Measurements from ENCODE around the gene H2AZ1.

The H2AZ1 gene

DNA sequence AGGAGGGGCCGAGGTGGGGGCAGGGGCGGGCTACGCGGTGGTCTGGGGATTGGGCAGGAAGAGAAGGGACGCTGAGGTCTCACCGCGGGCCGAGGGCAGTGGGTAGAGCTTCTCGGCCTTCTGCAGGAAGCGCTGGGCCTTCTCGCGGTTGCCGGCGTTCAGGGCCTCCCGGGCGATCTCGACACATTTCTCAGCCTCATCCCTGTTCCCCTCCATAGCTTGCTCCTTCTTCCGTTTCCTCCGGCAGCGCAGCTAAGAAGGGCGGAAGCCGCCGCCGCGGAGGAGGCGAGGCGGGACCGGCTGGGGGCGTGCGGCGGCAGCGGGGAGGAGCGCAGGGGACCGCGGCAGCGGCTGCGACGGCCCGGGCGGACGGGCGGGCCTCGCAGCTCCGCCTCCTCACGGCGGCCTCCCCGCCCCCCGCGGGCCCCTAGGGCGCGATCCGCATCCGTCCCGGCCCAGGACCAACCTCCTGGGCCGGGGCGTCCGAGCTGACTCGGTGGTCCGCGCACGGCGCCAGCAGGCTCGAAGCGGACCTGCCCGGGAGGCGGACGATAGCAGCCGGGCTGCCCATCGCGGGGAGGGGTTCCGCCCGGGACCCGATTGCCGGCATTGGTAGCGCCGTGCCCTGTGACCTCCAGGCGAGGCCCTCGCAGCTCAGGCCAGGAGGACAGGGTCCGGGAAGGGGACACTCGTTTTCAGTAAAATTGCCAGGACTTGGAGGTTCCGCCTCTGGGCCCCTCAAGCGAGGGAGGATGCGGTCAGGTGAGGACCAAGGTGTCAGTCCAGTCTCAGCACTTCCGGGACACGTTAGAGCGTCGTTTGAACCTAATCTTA, 3.5 kb downstream of the H2AZ1 start, which contains the start of gene DNAJB14:
DNAJB14 (minus strand) TSS at position 263 of the 834 bp plus-strand sequence; CDS start at position 216, 47 bp downstream.
- in situ Hi-C loops (cut with HindIII; ENCODE audit: low sequenced_read_pairs), result no loop called here

DNA sequence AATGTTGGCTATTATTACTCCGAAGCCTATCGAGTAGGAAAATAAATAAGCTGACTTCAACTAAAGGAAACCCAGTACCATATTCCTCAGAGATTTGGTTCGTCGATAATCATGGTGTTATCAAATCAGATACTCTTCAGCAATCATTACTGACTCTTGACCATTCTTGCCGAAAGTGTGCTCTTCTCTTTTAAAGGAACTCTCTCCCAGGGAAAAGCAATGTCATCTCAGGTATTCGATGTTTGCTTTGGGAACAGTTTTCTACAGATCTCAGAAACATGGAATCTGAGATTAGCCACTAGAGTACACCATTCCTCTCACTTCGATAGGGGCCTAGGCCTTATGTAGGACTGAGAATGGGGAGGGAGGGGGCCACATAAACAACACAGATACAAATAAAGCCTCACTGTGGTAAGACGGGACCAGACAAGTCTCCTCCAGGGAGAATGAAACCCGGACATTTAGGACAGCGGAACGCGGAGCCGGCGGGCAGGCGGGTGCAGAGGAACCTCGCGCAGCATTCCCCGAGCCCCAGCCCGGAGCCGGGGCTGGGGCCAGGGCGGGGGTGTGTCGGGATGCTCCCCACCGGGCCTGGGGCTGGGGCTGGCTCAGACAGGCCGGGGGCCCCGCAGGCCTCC, 4.2 kb downstream of the H2AZ1 start:
- in situ Hi-C loops (cut with HindIII; ENCODE audit: low sequenced_read_pairs), result no loop called here

DNA sequence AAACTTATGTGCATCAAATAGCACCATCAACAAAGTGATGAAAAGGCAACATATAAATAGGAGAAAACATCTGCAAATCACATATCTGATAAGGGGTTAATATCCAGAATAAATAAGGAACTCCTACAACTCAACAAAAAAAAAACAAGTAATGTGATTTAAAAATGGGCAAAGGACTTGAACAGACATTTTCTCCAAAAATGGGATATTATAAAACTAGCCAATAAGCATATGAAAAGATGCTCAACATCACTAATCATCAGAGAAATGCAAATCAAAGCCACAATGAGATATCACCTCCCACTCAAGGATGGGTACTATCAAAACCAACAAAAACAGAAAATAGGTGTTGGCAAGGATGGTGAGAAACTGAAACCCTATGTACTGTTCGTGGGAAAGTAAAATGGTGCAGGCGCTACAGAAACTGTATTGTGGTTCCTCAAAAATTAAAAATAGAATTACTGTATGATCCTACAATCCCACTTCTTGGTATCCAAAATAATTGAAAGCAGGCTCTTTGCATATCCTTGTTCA, 6.1 kb downstream of the H2AZ1 start:
- in situ Hi-C loops (cut with HindIII; ENCODE audit: low sequenced_read_pairs), result no loop called here

DNA sequence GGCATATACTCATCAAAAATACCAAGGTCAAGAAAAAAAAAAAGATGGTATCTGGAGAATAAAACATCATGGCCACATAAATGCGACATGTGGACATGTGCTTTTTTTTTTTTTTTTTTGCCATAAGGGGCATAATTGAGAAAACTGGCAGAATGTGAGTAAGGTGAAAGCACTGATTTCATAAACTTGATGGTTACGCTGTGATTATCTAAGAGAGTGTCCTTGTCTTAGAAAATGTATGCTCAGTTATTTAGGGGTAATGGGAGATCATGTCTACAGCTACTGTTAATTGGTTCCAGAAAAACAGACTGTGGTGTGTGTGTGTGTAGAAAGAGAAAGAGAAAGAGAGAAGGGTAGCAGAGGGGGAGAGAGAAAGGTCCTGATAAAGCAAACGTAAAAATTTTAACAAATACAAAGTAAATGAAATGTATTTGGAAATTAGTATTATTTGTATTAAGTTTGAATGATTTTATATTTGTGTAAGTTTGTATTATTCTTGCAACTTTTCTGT, 11.8 kb downstream of the H2AZ1 start:
- in situ Hi-C loops (cut with HindIII; ENCODE audit: low sequenced_read_pairs), result no loop called here

- in situ Hi-C loops (cut with HindIII; ENCODE audit: low sequenced_read_pairs), result no loop called here
Measured at GRCh38 chr4:99934891-99935290, 15.2 kb downstream of the H2AZ1 start.

DNA sequence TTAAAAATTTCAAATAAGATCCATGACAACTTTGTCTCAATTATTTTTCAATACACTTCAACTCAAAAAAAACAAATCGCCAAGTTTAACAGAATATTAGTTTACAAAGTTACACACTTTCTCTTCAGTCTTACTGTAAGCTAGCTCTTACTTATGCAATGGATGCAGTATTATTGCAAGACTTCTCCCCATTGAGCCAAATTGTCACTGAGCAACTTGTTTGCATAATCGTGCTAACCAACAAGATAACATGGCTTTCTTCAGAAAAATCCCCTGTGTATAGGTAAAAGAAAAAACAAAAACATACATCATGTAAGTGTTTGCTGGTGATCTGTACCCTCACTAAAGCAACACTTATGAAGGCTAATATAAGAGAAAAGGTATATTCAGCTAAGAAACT, 22.5 kb downstream of the H2AZ1 start:
- in situ Hi-C loops (cut with HindIII; ENCODE audit: low sequenced_read_pairs), result no loop called here

- in situ Hi-C loops (cut with HindIII; ENCODE audit: low sequenced_read_pairs), result no loop called here
Measured at GRCh38 chr4:99921174-99921573, 28.9 kb downstream of the H2AZ1 start.

DNA sequence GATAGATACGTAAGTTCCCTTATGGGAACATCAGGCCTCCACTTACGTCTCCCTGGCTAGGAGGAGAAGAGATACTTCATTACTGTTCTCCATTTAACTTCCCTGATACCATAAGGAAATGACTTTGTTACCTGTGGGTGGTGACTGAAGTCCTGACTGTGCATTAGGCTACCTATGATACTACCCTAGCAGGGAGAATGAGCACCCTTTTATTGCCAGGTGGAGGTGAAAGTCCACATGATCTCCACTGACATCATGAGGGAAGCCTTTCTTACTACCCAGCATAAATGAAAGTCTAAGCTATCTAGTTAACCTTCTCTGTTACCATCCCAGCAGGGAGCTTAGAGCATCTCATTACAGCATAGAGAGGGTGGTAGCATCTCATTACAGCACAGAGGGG, 31.4 kb downstream of the H2AZ1 start:
- in situ Hi-C loops (cut with HindIII; ENCODE audit: low sequenced_read_pairs), result no loop called here

DNA sequence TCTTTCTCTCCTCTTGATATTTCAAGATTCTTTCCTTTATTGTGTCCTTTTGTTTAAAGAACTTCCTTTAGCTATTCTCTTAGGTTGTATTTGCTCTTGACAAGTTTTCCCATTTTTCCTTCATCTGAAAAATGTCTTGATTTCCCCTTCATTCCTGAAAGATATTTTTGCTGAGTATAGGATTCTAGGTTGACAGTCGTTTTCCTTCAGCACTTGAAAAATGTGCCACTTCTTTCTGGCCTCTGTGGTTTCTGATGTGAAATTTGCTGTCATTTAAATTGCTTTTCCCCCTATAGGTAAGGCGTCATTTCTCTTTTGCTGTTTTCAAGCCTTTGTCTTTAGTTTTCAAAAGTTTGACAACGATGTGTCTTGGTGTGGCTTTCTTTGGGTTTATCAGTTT, 32.5 kb downstream of the H2AZ1 start:
- in situ Hi-C loops (cut with HindIII; ENCODE audit: low sequenced_read_pairs), result no loop called here

DNA sequence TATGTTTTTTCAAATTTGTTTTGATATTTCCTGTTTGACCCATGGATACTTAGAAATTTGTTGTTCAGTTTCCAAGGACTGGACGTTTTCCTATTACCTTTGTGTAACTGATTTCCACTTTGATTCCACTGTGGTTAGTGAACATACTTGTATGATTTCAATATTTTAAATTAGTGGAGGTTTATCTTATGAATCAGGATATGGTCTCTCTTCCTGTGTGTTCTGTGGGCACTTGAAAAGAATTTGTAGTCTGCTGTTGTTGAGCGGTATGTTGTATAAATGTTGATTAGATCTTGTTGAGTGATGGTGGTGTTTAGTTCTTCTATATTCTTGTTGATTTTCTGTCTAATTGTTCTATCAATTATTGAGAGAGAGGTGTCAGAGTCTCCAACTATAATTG, 34.6 kb downstream of the H2AZ1 start:
- in situ Hi-C loops (cut with HindIII; ENCODE audit: low sequenced_read_pairs), result no loop called here

All from DLD1 (cell line).